Fibroblast of gingiva (primary cell): ENCODE measurements around the gene EP400.
A peak's percentile ranks its signal among the peaks of the same experiment; 100 is the strongest.
"Not testable (repeated sequence)": the region's sequence is repeated elsewhere in the genome, so short reads cannot be mapped to it uniquely, and the experiment has no call there.

ENCODE experiments used
- DNase-seq: peaks from one replicate; pipeline ENCODE4 v3.0.0-alpha.2; 2011; ENCODE audit warnings: low read depth

Gene EP400

DNA sequence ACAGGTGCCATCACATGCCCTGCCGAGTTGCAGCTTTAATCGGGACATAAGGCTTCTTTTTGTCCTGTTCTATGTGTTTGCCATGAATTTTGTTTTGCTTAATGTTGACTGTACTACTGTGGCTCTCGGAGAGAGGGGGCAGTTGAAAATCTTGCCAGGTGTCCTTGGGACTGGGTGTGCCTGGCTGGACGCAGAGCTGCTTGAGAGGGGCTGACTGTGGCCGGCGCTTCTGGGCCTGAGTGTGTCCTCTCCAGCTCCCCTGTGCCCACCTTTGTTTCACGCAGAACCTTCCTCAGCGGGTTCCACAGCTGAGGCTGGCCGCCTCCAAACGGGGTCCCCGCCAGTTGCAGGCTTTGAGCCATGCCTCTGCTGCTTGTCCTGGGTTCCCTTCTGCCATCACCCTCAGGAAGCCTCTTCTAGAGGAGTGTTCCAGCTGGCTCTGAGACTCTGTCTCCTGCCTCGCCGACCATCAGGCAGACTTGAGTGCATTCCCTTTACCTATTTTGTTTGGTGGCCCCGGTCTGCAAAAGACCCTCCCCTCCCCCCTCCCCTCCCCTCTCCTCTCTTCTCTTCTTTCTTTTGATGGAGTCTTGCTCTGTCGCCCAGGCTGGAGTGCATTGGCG, 144.6 kb downstream of the EP400 start:
- DNase-seq: no peak

DNA sequence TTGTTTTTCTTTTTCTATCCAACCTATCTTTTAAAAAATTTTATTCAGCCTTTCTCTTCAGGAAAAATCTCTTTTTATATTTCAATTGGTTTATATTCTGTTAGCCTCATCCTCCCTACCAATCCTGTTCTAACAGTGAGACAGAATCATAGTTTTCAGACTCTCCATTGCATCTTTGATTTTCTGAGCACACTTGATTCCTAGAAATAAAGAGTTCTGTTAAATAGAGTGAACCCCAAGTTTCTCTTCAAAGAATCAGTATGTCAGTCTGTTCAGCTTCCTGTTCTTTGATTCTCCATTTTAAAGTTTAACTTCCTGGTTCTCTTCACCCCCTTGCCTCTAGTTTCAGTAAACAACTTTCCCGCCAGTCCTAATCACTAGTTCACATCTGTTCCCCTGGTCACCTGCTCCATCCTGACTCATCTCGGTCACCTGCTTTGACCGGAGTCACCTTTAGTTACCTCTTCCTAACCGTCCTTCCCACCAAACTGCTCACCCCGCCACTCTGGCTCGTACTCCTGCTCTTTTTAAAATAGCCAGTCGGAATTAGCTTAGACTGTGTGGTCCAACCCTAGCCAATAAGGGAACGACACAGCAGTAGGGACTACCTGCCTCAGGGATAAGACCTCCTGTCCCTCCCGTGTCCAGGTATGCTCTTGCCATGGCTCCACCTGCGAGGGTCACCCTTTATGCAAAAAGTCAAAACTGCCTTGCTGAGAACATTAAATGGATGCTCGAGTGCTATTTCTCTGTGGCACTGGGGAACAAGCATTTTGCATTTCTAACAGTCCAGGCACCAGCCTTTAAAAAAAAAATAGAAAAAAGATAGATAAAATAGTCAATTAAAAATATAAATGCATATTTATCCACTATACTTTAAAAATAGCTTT, 146.0 kb downstream of the EP400 start:
- no peak for DNase-seq

DNA sequence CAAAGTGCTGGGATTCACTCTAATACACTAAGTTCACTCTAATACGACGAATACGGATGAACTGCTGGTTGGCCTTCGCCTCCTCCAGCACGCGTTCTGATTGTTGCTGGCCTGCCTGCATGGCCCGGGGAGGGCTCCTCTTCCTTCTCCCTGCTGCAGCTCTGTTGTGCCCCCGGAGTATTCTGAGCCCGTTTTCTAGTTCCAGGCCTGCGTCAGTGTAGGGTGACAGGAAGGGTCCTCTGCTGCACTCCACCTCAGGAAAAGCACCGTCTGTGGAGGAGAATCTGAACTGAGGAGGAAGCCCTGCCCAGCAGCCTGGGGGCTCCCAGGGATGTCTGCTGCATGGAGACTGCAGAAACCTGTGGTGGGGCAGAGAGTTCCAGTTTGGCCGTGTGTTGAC, 150.0 kb downstream of the EP400 start:
- no peak for DNase-seq

DNA sequence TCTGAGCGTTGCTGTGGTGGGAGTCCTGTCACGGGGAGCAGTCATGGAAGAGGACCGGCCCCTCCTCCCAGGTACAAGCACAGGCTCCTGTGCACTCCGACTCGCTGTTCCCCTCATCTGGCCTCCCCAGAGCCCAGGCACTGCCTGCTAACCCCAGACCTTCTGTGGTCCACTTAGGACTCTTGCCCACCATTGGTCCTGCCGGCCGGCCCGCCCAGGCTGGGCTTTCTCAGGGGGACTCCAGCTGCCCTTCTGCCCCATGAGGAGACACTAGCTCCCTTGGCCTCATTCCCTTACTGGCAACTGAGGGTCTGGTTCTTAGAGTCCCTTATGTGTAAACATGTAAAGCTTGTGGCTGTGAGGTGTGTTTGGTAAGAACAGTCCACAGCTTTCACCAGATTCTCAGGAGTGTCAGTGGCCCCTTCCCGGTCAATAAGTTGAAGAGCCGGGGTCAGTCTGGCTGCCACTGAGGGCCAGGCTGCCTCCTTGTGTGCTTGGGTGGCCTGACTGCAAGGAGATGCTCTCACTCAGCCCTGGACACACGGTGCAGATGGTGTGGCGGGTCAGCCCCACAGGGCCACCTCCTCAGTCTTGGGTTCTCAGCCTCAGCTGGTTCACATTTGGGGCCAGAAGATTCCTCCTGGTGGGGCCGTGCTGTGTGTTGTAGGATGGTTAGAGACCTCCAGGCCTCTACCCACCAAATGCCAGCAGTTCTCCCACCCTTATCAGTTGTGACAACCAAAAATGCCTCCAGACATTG, 150.7 kb downstream of the EP400 start:
- no peak for DNase-seq

DNA sequence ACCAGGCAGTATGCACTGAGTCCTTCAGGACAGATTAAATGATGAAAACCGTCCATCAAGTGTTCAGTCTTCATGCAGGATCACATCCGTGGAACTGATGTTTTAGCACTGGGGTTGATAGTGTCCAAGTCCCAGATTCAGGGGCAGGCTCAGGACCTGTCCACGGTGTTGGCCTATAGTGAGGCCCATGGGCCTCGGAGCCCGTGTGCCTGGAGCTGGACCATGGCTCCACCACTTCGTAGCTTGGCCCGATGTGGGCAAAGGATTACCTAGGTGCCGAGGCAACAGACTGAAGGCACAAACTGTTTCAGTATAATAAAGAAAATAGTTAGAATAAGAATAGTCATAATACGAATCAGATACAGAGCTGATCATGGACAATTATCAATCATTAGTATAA, 152.6 kb downstream of the EP400 start:
- no peak for DNase-seq

DNA sequence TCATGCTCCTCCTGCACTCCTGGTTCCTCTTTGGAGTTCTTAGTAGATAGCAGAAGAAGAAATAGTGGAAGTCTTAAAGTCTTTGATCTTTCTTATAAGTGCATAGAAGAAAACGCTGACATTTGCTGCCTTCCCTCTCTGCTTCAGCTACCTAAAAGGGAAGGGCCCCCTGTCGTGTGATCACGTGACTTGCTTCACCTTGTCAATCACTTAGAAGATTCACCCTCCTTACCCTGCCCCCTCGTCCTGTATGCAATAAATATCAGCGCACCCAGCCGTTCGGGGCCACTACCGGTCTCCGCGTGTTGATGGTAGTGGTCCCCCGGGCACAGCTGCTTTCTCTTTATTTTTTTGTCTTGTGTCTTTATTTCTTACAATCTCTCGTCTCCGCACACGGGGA, 153.3 kb downstream of the EP400 start:
- DNase-seq: not testable (repeated sequence)

DNA sequence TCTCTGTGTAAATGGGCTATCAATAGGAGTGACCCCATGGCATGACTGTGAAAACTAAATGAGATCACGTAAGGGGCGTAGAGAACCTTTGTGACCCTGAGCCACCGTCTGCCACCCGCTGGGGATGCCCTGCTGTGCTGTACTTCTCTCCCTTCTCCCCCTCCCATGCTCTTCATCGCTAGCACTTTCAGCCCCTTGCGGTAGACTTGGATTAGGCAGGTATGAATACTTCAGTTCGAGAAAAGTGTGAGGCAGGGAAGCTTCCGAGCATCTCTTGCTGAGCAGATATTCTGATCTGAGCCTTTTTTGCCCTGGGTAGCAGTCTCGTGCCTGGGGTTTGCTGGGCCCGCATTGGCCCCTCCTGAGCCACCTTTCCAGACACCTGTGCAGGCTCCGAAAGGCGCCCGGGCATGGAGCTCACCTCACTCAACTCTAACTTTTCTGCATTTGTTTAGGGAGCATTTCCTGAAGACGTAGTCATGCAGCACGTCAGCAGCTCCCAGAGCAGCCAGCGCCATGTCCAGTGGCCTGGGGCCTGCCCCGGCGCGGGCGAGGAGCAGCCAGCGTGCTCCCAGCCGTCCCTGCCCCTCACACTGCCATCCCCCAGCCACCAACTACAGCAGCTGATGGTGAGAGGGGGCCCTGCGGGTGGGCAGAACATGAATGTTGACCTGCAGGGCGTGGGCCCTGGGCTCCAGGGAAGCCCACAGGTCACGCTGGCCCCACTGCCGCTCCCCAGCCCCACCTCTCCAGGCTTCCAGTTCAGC, 154.0 kb downstream of the EP400 start:
- DNase-seq: no peak

DNA sequence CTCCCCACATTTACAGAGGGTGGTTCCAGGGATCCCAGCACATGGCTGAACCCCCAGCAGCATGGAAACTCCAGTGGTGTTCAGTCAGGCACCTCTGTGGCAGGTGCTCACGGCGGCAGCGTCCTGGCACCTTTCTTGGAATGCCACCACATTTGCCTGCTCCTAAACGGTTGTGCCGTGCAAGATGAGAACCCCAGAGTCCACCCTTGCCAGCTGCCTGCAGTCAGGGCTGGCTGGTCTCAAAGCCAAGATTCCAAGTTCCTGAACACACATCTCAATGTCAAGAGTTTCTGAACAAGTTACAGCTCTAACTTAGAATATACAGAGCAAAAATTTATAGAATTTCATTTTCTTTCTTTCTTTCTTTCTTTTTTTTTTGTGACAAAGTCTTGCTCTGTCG, 155.7 kb downstream of the EP400 start:
- DNase-seq: no peak

DNA sequence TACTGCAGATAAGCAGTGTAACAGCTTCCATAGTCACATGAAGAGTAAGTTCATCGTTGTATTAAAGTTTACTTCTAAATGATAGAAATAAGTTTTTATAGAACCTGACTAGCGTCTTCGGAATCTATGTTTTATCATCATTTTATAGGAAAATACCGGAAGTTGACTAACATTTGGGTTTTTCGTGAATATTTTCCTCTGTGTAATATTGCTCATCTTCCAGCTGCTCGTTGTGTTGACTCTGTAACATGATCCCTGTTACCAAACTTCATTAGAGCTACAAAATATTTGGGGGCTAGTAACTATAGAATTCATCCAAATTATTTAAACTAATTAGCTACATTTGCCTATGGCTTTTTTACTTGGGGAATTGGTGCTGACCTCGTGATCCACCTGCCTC, 157.2 kb downstream of the EP400 start:
- DNase-seq: peak; percentile 46

DNA sequence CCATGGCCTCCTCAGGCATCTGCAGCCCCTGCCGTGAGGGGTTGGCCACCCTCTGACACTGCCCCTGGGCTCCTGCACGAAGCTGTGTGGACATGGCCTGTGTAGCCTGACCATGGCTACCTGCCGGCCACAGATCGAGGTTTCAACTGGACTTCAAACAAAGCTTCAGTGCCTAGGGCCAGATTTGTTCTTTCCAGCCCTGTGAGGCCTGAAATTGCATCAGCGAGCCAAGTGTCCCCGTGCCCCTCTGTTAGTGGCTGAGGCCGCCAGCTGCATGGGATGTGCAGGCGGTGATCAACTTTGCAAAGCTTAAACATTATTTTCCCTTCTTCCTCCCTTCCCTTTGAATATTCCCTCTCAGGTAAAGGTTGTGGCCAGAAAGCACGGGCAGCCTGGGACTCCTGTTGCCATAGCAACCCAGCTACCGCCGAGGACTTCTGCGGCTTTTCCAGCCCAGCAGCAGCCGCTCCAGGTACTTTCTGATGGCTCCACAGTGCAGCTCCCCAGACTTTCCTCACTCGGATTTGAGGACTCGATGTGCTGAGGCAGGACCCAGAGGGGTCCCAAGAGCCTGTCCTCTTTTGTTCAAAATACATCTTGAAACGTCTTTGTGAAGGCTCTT, 158.6 kb downstream of the EP400 start:
- no peak for DNase-seq

DNA sequence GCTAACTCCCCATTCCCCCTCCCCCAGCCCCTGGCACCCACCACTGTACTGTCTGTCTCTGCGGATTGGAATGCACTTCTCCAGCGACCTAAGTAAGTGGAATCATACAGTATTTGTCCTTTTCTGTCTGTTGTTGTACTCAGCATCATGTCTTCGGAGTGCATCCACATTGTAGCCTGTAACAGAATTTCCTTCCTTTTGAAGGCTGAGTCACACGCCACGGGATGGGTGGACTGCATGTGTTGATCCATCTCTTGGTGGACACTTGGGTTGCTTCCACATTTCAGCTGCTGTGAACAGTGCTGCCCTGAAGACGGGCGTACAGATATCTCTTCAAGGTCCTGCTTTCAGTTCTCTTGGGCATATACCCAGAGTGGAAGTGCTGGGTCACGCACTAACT, 160.0 kb downstream of the EP400 start:
- no peak for DNase-seq

DNA sequence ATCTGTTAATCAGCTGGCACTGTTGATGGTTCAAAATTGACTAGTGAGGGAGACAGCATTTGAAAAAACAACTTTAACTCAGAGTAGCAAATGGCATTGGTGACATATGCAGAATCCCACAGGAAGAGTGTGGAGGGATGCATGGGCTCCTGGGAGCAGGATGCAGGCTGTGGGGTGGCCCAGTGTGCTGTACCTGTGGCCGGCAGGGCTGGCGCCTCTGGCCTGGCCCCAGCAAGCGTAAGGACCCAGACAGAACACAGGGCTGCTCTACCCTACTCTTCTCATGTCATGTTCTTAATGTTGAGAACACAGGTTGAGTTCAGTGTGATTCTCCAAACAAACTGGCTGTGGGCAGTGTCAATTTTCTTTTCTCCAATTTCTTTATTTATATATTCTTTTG, 160.9 kb downstream of the EP400 start:
- DNase-seq: no peak

DNA sequence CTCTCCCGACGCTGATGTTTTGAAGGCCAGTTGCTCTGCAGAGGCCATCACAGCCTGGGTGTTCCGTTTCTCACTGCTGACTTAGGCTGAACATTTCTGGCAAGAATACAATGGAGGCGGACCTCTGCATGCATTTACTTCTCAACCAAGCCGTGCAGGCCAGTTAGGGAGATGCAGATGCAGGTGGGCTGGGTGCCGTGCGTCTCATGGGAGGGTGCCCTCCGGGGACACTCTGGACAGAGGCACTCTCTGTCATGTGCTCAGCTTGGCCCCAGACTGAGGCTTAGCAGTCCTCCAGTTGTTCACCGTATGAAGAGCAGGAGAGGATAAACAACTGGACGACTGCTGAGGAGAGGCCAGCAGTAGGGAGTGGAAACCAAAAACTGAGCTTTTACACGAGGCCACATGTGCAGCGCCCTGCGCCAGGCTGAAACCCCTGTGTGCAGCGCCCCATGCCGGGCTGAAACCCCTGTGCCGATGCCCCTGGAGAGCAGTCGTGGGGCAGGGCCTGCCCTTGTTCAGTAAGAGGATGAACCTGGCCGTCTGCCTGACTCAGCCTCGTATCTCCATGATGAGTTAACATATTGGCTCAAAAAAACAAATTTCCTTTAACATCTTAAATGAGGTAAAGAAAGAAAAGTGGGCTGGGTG, 162.0 kb downstream of the EP400 start:
- DNase-seq: no peak

DNA sequence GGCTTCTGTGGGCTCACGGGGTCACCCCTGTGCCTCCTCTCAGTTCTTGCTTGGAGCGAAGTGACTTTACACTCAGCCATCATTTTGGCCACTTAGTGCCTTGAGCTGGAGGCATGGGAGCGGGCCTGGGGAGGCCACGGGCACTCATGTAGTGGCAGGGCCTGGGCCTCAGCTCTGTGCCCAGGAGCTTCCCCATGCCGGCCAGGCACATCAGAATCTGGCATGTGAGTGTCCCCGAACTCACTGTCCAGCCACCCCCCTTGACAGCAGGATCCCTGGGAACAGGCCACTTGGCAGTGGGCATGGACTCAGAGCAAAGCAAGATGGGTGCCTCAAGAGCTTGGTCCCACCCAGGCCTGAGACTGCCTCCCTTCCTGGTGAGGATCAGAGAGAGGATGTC, 164.9 kb downstream of the EP400 start:
- no peak for DNase-seq

DNA sequence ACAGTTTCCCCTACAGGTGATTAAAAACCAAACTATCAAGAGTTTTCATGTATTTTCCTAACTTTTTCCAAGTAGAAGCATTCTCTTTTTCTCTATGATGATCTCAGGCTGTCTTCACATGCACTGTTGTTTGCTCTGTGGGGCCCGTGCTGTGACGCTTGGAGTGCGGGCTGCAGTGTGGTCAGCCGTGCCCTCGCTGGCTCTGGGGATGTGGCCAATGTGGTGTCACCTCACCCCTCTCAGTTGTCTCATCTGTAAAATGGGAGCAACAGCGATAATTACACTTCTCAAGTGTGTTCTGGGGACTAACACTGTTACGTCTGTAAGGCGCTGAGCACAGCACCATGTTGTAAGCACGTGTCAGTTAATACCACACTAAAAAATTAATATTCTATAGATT, 165.8 kb downstream of the EP400 start:
- DNase-seq: no peak

DNA sequence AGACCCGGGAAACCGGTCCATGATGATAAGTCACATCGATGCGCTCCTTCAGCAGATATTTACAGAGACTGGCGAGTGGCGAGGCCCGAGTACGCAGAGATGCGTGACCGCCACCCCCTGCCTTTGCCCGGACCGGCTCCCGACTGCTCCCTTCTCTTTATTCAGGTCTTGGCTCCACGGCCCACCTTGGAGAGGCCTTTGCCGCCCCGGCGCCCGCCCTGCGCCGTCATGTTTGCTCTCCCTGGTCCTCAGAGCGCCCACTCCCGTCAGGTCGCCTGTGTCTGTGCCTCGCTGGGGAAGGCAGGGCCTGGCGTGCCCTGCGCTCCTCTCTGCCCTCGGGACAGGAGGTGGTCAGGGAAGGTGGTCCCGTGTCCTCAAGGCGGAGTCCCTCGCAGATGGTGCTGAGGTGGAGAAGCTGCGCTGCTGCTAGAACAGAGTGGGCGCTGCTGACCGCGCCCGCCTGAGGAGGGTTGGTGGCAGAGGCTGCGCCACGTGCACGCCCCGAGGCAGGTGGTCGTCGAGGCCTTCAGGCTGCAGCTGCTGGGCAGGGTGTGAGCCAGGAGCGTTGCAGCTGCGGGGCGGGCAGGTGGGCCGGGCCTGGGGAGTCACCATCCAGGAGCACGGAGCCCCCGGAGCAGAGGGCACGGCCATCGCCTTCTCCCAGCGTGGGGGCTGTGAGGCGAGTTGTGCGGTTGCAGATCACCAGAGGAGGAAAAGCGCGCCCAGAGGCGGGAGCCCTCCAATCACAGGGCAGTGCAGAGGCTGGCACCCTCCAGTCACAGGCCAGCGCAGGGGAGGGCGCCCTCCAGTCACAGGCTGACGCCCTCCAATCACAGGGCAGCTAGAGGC, 167.2 kb downstream of the EP400 start:
- DNase-seq: no peak

DNA sequence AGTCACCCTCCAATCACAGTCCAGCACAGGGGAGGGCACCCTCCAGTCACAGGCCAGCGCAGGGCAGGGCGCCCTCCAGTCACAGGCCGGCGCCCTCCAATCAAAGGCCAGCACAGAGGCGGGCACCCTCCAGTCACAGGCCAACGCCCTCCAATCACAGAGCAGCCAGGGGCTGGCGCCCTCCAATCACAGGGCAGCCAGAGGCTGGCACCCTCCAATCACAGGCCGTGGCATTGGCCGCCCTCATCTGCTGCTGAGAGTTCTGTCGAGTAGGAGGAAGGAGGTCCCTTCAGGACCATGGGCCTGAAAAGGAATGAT, 167.8 kb downstream of the EP400 start:
- DNase-seq: no peak

DNA sequence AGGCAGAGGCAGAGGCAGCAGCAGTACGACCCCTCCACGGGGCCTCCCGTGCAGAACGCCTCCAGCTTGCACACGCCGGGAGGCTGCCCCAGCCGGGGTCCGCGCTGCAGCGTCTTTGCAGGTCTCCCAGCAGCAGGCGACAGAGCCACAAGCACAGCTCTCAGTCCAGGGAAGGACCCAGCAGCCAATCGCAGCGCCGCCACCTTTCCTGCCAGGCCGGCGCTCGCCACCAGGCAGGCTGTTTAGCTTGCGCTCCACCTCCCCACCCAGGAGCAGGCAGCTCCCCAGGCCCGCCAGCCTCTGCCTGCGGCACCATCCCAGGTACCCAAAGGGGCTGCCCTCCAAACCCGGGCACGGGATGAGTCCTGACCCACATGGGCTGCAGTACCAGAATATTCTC, 169.1 kb downstream of the EP400 start:
- DNase-seq: no peak

DNA sequence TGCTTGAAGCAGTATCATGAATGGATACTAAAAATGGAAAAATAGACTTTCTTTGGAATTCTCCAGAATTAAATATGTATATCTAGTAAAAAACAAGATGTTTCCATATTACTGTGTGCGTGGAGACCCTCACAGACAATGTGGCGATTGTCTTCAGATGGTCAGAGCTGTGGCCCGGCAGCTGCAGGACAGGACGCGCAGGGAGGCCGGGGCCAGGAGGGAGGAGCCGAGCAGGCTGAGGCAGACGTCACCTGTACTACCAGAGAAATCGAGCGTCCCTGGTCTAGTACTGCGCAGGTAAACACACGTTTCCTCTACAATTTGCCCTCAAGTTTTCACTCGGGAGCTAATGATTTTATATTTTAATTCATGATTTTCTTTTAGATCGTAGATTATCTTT, 171.5 kb downstream of the EP400 start:
- DNase-seq: no peak

DNA sequence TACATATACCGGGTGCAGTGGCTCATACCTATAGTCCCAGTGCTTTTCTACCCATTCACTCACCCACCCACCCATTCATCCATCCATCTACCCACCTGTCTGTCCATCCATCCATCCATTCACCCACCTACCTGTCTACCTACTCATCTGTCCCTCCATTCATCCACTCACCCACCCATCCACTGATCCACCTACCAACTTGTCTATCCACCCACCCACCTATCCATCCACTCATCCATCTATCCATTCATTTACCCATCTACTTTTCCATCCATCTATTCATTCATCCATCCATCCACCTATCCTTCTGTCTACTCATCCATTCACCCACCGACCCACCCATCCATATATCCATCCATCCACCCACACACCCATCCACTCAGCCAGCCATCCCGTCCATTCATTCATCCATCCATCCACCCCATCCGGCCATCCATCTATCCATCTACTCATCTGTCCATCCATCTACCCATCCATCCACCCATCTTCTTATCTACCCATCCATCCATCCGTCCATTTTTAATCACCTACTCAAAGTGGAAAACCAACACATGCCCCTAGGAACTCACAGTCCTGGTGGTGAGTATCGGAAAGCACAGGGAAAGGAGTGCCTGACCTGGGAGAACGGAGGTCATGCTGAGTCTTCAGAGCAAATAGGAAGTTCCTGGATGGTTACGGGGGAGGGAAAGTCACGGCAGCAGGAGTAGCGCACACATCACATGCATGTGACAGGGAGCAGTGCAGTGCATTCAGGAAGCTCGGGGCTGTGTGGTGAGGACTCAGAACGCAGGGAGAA, 174.4 kb downstream of the EP400 start:
- no peak for DNase-seq
